Fibroblast of skin of left biceps (primary cell): ENCODE results near the gene C1orf105.

ENCODE experiments used
- DNase-seq, 2 experiments: peaks; one replicate each; pipeline ENCODE4 v3.0.0-alpha.2; 2013; ENCODE audit warnings: low read depth in 2 of 2

C1orf105 gene

DNA sequence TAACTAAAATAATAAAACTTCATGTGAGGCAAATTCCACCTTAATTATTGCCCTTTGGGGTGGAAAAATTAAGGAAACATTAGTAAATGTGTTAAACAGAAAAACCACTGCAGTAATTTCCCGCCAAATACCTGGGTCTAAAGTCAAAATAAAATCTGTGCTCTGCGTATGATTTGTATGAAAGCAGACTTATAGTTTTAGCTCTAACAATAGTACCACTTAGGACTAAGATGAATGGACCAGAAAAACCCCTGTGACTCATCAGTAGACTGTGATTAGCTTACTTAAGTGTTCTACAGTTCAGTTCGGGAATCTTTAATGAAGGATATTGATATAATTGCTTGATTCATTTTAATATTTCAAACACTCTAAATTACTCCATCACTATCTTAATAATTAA lies 23.3 kb upstream of the C1orf105 start:
- no peak for DNase-seq

DNA sequence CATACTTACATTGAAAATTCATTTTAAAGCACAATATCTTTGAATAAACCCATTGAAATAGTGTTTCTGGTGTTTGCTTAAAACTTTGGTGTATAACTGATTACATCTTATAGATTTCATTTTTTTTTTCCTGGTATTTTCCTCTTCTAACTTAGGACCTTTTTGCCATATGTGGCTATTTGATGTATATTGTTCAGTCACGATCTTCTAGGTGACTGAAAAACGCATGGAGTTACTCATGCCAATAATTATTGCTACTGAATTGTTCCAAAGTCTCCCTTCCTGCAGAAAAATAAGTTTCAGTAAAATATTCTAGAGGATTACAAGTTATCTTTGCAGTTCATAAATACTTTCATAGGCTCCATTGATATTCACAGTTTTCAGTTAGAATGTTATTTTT lies 22.9 kb upstream of the C1orf105 start:
- no peak for DNase-seq

DNA sequence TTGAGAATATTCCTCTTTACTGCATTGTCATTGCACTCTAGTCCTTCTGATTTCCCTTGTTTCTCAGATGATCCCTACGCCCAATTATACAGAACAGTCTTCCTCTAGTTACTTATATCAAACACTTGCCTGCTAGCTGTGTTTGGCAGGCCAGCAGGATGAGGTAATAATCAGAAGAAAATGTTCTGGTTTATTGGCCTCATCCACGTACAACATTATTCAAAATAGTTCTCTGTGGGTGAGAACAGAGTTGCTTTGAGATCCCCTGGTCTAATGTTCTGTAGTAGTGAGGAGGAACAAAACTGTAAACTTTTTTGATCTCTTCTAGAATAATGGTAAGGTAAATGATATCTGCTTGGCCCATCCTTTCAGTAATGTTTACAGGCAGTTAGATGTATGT lies 22.3 kb upstream of the C1orf105 start:
- DNase-seq: no peak

DNA sequence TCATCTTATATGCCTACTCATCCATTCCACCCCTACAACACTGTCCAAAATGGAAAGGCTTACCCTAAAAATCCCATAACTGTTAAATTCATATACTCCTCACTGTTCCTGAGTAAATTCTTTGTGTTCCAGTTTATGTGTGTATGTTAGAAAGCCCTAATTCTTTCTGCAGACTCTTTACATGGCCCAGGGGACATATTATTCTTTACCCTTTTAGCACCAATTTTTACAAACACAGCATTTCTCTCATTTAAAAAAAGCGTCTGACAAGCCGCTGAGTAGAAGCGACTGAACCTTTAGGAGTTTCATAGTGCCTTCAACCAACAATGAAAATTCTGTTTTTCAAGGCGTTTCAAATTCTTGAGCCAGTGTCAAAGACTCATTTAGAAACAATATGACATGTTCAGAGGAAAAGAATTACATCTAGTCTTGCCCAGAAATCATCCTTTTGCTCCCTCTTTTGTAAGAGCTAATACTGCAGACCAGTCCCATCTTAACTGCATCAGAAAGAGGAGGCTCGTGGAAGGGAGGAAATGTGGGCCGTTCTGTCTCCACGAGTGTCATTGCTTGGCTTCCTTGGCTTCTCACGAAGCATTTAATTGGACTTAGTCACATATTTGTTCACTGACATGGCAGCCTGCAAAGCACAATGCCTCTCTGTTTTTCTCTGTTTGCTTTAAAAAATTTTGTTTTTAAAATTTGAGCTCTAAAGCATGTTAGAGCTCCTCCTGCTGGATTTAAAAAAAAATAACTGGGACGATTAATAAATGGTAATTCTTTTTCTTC lies 21.3 kb upstream of the C1orf105 start:
- peak; percentile 95 to 96 for DNase-seq

DNA sequence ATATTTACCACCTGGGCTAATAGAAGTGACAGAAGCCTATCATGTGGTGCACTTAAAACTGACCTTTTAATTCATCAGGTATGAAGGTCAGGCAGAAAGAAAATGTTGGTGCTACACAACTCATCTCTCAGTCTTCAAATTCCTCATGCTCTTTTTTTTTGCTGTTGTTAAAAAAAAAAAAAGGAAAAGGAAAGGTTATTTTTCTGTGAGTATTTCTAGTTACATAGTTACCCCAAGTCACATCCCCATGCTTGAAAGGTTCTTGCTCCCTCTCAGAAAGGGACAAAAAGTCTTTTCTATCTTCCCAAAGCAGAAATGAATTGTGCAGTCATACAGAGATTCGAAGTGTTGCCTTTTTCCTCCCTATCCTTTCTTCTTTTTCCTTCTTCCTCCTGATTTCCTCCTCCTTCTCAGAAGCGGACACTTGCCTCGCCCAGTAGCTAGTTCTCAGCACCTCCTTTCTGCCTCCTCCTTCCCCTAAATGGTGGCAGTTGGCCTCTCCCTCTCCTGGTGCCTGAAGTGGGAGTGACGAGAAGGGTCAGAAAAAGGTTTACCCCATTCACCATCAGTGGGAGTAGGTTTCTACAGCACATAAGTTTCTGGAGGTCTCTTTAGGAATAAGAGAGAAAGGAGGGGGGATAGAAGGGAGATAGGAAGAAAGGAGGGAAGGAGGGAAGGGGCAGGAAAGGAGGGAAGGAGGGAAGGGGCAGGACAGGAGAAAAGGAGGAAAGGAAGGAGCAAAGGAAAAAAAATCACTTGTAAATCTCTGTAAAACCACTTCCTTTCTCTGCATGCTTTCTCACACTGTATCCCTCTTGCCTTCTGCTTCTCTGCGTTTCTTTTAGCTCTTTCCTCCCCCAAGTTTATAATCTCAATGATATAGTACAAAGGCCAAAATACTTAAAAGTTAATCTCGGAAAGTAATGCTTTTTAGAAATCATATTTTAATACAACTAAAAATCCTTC lies 20.4 kb upstream of the C1orf105 start:
- DNase-seq: no peak

DNA sequence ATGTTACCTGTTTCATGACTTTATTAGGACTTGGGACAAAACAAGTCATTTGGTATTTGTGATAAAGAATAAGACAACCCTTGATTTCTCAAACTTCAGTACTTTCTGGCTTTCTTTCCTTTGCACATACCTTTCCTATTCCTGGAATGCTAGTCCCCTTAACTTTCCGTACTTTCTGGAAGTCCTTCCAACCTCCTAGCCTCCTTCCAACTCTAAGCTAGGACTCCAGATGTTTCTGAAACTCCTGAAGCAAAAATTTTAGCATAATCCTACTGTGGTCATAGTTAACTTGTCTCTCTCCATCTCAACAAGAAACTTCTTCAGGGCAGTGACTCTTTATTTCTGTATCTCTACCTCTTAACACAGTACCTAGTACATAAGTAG lies 19.8 kb upstream of the C1orf105 start:
- no peak for DNase-seq

DNA sequence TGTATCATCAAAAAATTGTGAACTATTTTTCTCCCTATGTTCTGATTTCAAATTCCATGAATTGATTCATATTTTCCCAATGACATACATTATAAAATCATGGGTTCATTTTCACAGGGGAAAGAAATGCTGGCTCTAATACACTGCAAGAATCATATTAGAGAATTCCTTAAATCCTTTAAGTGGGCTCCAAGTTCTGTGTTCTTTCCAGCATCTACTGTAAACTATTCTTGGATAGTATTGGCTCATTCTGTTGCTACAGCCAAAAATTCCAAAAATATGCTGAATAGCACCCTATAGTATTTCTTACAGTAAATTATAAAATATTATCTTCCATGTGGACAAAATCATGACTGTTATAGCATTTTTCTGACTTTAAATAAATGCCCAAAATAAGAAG lies 19.0 kb upstream of the C1orf105 start:
- DNase-seq: no peak

DNA sequence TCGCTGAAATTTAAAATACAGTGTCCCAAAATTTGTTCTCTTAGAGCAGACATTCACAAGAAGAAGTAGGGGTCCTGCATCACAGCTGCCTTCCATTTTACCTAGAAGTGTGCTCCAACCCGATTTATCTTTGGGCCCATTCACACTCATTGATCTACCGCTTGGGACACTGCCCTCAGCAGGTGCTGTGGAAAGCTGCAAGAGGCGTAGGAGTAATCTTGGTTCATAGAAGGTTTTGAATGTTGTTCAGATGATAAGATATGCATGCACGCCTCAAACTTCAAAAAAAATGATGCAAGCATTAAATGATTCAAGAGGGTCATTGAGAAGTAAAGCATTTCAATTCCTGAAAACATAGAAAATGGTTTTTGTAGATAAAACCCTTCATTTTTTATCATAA lies 18.6 kb upstream of the C1orf105 start:
- no peak for DNase-seq

DNA sequence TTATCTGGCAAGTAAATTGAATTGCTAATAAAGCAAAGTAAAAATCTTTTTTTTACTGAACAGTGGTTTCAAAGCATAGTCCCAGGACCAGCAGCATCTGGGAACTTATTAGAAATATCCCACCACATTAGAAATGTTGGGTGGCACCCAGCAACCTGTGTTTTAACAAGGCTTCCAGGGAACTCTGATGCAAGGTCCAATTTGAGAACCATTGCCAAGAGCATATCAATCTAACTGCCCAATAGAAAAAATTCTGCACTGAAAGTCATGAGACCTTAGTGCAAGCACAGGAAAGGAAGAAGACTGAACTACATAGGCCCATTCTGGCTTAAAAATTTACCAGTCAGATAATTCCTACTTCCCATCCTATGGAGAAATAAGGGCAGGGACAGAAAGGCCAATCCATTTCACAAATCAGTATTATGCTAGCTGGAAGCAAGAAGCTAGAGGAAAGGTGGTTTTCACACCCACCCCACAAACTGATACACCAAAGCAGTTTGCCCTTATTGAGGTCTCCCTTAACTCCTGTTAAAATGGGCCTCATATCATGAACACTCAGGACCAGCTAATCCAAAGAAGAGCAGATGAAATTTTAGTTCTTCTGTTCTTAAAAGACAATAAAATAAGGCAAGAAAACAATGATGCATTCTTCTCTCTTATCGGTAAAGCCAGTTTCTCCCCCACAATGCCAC lies 17.5 kb upstream of the C1orf105 start:
- DNase-seq: no peak

DNA sequence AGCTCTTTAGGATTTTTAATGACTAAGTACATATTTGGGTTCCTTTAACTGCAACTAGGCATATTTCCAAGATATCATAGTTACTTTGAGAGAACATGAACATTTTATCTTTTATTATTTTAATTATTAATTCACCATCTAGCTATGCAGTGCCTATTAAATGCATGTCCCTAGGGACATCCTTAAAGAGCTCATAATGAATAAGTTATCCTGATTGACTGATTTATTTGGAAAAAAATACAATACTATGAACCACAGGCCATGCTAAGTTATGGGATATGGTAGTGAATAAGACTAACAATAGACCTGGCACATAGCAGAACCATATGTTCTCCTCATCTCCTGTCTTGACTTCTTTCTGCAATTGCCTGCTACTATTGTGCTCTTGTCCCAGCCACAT lies 16.4 kb upstream of the C1orf105 start:
- DNase-seq: no peak

DNA sequence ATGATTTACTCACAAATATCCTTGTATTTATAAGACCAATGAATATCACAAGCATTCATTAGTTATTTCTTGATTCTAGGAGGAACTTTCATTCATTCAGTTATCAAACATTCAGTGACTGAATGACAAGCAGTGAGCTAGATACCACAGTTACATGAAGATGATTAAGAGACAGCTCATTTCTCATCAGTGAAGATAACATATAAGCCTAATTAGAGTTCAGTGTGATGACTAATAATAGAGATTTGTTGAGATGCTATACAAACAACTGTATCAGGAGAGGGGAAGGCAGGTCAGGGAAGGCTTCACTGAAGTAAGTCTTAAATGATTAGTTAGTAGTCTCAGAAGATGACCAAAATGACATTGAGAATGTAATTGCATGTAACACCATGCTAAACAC lies 14.6 kb upstream of the C1orf105 start:
- no peak for DNase-seq

DNA sequence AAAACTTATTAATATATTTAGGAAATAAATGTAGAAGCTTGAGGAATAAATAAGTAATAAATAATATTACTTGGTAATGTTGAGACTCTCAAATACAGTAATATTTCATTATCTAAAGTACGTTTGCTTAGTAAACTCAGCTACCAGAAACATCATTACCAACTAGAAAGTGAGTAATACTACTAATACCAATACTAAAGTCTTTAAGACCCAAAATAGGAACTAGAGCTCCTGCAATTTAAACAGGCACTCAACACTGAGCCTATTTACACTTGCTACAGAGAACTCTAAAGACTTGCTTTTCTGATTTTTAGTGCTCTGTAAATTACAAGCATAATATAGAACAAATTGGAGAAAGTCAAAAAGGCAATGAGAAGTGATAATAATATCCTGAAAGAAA lies 13.5 kb upstream of the C1orf105 start:
- DNase-seq: no peak

DNA sequence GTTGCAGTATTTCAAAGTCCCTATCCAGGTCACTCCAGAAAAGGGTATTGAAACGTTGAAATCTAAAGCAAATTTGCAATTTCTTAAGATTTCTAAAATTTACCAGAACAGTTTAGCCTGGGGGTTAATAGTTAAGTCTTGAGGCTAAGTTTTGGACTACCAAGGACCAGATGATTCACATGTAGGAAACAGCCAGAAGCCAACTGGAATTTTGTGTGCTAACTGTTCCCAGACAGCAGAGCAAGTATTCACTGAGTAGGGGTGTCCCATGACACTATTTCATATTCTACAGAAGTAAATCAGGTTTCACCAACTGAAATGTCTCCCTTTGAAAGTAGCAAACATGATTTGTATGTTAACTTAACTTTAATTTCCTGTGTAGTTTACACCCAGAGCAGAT lies 11.5 kb upstream of the C1orf105 start:
- no peak for DNase-seq

DNA sequence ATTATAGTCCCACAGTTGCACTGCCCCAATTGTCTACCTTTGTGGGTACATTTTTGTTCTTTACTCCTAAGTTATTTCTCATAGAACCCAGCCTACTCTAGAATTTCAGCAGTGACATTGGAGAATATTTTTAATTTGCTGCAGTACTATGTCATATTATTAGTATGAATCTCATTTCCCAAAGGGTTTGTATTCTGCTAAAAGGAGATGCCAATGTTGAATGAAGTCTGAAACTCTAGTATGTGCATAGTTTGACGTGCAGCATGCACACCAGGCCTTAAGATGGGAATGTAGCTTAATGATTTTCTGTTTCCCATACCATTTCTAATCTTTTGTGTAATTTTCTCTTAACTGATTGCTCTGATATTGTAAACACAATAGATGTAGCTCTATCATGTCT lies 10.5 kb upstream of the C1orf105 start:
- DNase-seq: no peak

DNA sequence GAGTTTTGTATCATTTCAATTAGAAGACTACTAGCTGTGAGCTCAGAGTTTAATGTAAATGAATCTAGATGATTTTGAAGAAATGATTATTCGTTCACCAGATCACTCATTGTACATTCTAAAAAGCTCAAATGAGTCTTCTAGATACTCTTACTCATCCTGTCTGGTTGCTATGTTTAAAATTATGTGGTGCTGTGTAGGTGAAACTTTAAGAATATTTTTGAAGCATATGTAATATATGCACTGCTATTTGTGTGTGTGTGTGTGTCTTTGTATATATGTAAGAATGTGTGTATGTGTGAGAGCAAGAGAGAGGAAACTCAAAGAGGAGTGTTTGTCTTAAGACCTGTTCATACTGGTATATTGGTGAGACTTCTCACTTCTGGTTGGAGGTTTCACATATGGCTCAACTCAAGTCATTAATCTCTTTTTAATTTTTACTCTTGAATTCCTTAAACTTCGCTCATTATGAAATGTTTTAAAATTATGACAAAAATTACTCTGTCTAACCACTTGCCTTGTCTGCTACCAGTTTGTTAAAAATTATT lies 8.6 kb upstream of the C1orf105 start:
- DNase-seq: no peak

DNA sequence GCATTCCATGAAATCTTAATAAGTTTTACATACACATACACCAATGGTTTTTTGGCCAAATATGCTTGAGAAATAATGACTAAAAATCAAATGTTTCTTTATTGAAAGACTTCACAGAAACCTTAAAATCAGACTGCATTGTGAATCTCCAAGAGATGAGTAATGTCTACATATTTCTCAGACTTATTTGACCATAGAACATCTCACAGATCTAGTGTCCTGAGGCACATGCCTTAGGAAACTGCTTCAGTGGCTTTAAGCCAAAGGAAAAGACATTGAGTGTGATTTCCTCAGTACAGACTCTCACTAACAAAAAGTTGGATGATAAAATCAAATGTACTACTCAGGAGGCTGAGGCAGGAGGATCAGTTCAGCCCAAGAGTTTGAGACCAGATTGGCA lies 6.2 kb upstream of the C1orf105 start:
- DNase-seq: no peak

DNA sequence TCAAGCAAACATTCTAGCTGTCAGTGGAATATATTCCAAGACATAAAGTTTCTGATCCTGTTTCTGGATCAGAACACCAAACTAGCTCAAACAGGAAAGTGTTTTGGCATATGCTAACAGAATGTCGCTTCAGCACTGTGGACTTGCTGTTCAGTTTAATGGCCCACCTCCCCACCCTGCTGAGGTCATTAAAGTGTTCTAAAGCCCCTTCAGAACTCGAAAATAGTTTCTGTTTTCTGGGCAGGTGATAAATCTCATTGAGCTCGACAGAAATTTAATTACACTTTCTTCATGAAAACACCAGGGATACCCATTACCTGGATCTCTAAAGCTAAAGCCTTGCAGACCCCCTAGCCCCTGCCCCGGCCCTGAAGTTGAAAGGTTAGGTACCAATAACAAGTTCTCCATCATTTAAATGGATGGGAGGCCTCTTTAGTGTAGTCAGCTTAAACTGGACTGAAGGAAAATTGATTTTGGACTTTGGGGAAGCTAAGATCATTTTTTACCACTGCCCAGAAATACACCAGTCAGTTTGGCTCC lies 3.9 kb upstream of the C1orf105 start:
- DNase-seq: no peak

DNA sequence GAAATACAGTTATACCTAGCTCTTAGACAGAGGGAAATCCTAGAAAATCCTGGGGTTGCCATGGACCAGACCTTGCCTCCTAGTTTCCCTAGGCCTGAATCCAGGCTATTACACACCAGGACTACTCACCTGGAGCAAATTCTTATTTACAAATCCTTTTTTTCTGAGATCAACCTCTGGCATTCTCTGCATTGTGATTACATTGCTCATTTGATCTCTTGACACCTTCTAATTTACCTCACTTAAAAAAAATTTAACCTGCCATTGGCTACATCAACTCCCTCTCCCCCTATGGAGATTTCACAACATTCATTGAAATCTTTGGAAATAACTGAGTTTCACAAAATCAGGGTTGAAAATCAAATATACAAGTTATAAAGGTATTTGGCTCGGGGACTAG lies 2.9 kb upstream of the C1orf105 start:
- DNase-seq: no peak

DNA sequence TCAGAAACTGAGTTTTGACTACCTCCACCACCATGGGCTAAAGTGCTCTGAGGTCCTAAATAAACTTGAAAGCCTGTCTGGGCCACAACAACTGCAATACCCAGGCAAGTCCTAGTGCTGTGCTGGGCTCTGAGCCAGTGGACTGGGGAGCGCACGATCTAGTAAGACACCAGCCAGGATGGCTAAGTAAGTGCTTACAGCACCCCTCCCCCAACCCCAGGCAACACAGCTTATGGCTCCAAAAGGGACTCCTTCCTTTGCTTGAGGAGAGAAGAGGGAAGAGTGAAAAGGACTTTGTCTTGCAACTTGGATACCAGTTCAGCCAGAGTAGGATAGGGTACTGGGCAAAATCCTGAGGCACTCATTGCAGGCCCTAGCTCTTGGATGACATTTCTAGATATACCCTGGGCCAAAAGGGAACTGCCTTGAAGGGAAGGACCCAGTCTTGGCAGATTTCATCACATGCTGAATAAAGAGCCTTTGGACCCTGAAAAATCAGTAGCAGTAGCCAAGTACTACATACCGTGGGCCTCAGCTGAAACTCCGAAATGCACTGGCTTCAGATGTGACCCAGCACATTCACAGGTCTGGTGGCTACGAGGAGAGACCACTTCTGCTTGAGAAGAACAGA lies 1.6 kb downstream of the C1orf105 start:
- DNase-seq: no peak

DNA sequence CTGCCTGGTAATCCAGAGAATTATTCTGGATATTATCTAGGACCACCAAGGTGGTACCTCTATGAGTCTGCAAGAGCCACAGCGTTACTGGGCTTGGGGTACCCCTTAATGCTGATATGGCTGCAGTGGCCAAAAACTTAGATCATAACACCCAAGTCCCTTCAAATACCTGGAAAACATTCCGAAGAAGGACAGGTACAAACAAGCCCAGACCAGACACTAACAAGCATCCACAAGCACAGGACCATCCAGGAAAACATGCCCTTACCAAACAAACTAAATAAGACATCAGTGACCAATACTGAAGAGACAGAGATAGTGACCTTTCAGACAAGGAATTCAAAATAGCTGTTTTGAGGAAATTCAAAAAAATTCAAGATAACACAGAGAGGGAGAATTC lies 2.9 kb downstream of the C1orf105 start:
- DNase-seq: no peak

DNA sequence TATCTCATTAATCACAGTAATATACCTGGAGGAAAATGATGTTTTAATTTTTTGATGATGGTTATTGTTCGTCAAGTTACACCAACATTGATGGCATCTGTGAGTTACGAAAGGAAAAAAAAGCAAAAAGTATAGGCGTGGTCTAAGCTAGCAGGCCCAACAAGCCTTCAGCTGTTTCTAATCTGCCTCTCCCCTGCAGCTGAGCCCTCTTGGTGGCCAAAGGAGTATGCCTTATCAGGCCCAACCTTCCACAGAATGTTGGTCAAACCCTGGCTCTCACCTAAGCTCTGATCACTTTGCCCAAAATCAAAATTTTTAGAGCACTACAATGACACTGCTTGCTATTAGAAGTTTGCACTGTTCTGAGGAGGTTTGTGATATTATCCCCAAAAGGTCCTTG lies 4.9 kb downstream of the C1orf105 start:
- DNase-seq: no peak
